B cell (primary cell): ENCODE measurements around the gene SUPT20HL1. TPM values are rescaled to one million over a fixed set of nuclear protein-coding genes. Genes with fewer than 3 reads are reported as not detected.
"Not testable (repeated sequence)": the region's sequence is repeated elsewhere in the genome, so short reads cannot be mapped to it uniquely, and the experiment has no call there.

ENCODE experiments used
- ATAC-seq: fragments of 200-7000 bp; cut with Tn5 transposase; one replicate; pipeline ENCODE4 v1.10.0; 2021; ENCODE audit warnings: low read depth, mild to moderate bottlenecking, moderate number of reproducible peaks, moderate library complexity
- CTCF ChIA-PET: fragments of 350-600 bp; sonication (Branson Sonifier 250); formaldehyde crosslinking; loops from one replicate; lab custom pipeline; 2021; ENCODE audit warnings: antibody characterized with exemption, inconsistent platforms; lab: Charles Lee
- POLR2A ChIA-PET: fragments of 350-600 bp; sonication (Branson Sonifier 250); formaldehyde crosslinking; loops from one replicate; lab custom pipeline; 2021; ENCODE audit warnings: antibody characterized with exemption; lab: Charles Lee
- DNase-seq: peaks from one replicate; pipeline ENCODE4 v3.0.0; 2013
- H2AFZ ChIP-seq: 2 replicates; pipeline ENCODE4 v1.6.1; 2012; ENCODE audit warnings: mild to moderate bottlenecking, low read depth, low read length; ENCODE audit not compliant: insufficient read depth, poor library complexity, severe bottlenecking
- H3K27ac ChIP-seq, 2 donors: 1 replicate in 1 of 2; 2 replicates in 1 of 2; pipeline ENCODE4 v1.5.1; 2012 to 2013; ENCODE audit warnings: low read length in 2 of 2, mild to moderate bottlenecking in 2 of 2, moderate library complexity in 1 of 2
- H3K27me3 ChIP-seq, 4 experiments: fragments of 200-600 bp in 1 of 4; sonication (generic) in 1 of 4; replicated peaks in 1 of 4; 1 replicate in 2 of 4; 2 replicates in 2 of 4; pipeline versions ENCODE4 v1.6.1 to v1.7.0; 2013 to 2016; ENCODE audit warnings: low read length in 3 of 4, mild to moderate bottlenecking in 2 of 4, mixed read lengths in 1 of 4, moderate library complexity in 1 of 4; ENCODE audit not compliant: insufficient read depth in 4 of 4, control insufficient read depth in 3 of 4; ENCODE audit errors: control extremely low read depth in 1 of 4
- H3K36me3 ChIP-seq, 2 experiments: replicated peaks in 1 of 2; 1 replicate in 1 of 2; 2 replicates in 1 of 2; pipeline versions ENCODE4 v1.6.1 to v1.7.1; 2013; ENCODE audit warnings: low read length in 1 of 2; ENCODE audit not compliant: insufficient read depth in 2 of 2, control insufficient read depth in 1 of 2; ENCODE audit errors: control extremely low read depth in 1 of 2, extremely low read depth in 1 of 2
- H3K4me1 ChIP-seq, 2 donors: fragments of 200-600 bp in 1 of 2; sonication (generic) in 1 of 2; 1 replicate in 1 of 2; 2 replicates in 1 of 2; pipeline versions ENCODE4 v1.5.1 to v1.6.1; 2013 to 2017; ENCODE audit warnings: low read length in 2 of 2; ENCODE audit not compliant: control insufficient read depth in 2 of 2, insufficient read depth in 2 of 2
- H3K4me2 ChIP-seq: replicated peaks from 2 replicates; pipeline ENCODE3; 2012; ENCODE audit warnings: mild to moderate bottlenecking, low read depth, low read length; ENCODE audit not compliant: poor library complexity, severe bottlenecking
- H3K4me3 ChIP-seq, 5 experiments: fragments of 200-600 bp in 1 of 5; sonication (generic) in 1 of 5; 1 replicate in 3 of 5; 2 replicates in 2 of 5; pipeline versions ENCODE4 v1.5.1 to v1.7.0; 2011 to 2016; ENCODE audit warnings: low read length in 4 of 5, mild to moderate bottlenecking in 4 of 5, low read depth in 2 of 5, control low read depth in 1 of 5, moderate library complexity in 1 of 5; ENCODE audit not compliant: insufficient read depth in 1 of 5; ENCODE audit errors: control extremely low read depth in 1 of 5, extremely low read depth in 1 of 5
- H3K79me2 ChIP-seq: fragments of 200-600 bp; sonication (generic); one replicate; pipeline ENCODE4 v1.6.0; 2016; ENCODE audit warnings: low read length; ENCODE audit not compliant: control insufficient read depth, insufficient read depth
- H3K9ac ChIP-seq: fragments of 200-600 bp; sonication (generic); 2 replicates; pipeline ENCODE4 v1.6.1; 2017; ENCODE audit warnings: mild to moderate bottlenecking, low read length, moderate library complexity
- H3K9me3 ChIP-seq, 3 donors: one replicate each; pipeline versions ENCODE4 v1.6.1 to v1.7.1; 2013; ENCODE audit warnings: low read length in 2 of 3; ENCODE audit not compliant: control insufficient read depth in 2 of 3, insufficient read depth in 1 of 3; ENCODE audit errors: control extremely low read depth in 1 of 3
- H4K20me1 ChIP-seq: 2 replicates; pipeline ENCODE4 v1.6.0; 2012; ENCODE audit warnings: mild to moderate bottlenecking, low read length; ENCODE audit not compliant: insufficient read depth, control insufficient read depth, poor library complexity, severe bottlenecking
- H3K27ac Mint-ChIP-seq: one replicate; pipeline ENCODE4 v1.8.0; 2021; ENCODE audit warnings: mixed read lengths
- H3K27me3 Mint-ChIP-seq: one replicate; pipeline ENCODE4 v1.8.0; 2021; ENCODE audit warnings: mixed read lengths
- H3K4me1 Mint-ChIP-seq: one replicate; pipeline ENCODE4 v1.8.0; 2021; ENCODE audit warnings: mixed read lengths
- H3K4me3 Mint-ChIP-seq: one replicate; pipeline ENCODE4 v1.8.0; 2021; ENCODE audit warnings: mixed read lengths
- H3K9me3 Mint-ChIP-seq: one replicate; pipeline ENCODE4 v1.8.0; 2022; ENCODE audit warnings: mixed read lengths; ENCODE audit not compliant: insufficient read depth
- EZH2 ChIP-seq: IDR thresholded peaks from 2 replicates; pipeline ENCODE4 v1.6.1; 2012; ENCODE audit warnings: borderline replicate concordance, low read depth, mild to moderate bottlenecking, moderate library complexity, low read length; ENCODE audit not compliant: insufficient read depth, poor library complexity, severe bottlenecking
- WGBS: methylation state at CpG from one replicate; pipeline ENCODE4 v1.1.5; 2013; ENCODE audit warnings: missing lambda C conversion rate; ENCODE audit not compliant: insufficient coverage; 5-methylcytosine and 5-hydroxymethylcytosine counted together
- intact Hi-C: fragments of 100-400 bp; cut with micrococcal nuclease; formaldehyde crosslinking; loops from one replicate; pipeline ENCODE4 v1.10.0; 2022
- polyA plus RNA-seq: library from polyadenylated mRNA; depleted of rRNA; stranded (reverse); fragments of >200 nt; gene quantifications from 2 replicates; pipeline ENCODE4 v1.2.3, GENCODE V29; 2012
- total RNA-seq, 2 donors: library from RNA; stranded (reverse); fragments of 120-200 nt in 1 of 2; gene quantifications; 1 replicate in 1 of 2; 2 replicates in 1 of 2; pipeline versions ENCODE4 v1.2.3 to v1.2.4, GENCODE V29; 2013 to 2022
- TF ChIP-seq, protein P1 (sequence below): fragments of 200-600 bp; IDR thresholded peaks from one replicate; pipeline ENCODE4 v1.8.0; 2022; ENCODE audit warnings: antibody characterized with exemption, mild to moderate bottlenecking

The SUPT20HL1 gene
- total and polyA plus RNA-seq, 2 donors (not counting 1 experiment from before 2014, with no cell fraction given), result not detected

DNA sequence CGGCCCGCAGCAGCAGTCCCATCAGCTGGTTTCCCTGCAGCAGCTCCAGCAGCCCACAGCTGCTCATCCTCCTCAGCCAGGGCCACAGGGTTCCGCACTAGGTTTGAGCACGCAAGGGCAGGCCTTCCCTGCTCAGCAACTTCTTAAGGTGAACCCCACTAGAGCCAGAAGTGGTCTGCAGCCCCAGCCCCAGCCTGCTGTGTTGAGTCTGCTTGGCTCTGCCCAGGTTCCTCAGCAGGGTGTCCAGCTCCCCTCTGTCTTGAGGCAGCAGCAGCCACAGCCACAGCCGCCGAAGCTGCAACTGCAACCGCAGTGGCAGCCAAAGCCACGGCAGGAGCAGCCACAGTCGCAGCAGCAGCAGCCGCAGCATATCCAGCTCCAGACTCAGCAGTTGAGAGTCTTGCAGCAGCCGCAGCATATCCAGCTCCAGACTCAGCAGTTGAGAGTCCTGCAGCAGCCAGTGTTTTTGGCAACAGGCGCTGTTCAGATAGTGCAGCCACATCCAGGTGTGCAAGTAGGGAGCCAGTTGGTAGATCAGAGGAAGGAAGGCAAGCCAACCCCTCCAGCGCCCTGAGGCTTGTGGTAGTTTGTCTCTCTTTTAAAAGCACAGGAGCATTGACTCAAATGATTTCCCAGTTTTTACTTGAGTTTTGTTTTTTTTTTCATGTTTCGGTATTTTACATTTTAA, 4.6 kb downstream of the SUPT20HL1 start:
- no peak for ATAC-seq

DNA sequence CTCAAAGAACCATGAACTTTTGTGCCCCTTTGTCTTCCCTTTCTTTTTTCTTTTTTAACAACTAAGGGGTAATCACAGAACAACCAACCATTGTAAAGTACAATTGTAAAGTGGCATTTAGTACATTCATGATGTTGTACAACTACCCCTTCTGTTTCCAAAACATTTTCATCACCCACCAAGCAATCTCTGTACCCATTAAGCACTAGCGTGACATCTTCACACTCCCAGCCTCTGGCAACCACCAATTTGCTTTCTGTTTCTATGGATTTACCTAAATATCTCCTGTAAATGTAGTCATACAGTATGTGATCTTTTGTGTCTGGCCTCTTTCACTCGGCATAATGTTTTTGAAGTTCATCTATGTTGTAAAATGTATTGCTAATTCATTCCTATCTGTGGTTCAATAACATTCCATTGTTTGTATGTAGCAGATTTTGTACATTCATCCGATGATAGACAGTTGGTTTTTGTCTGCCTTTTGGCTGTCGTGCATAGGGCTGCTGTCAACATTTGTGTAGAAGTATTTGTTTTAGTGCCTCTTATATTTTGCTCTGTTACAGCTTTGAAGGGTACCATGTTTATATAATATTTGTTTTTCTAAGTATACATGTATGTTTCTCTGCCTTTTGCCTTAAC, 6.4 kb downstream of the SUPT20HL1 start:
- H3K9ac ChIP-seq, H3K27ac Mint-ChIP-seq, H3K27me3 ChIP-seq, H3K36me3 ChIP-seq, H3K9me3 ChIP-seq, H3K79me2 ChIP-seq, H3K4me1 ChIP-seq, intact Hi-C loops, POLR2A ChIA-PET, H3K4me1 Mint-ChIP-seq, H3K4me2 ChIP-seq, H4K20me1 ChIP-seq, DNase-seq, H3K27me3 Mint-ChIP-seq, H3K27ac ChIP-seq, H3K4me3 ChIP-seq, ATAC-seq, H3K9me3 Mint-ChIP-seq, CTCF ChIA-PET, H3K4me3 Mint-ChIP-seq, H2AFZ ChIP-seq: not testable (repeated sequence)
- no CpG with 5 or more reads among the region's 4 CpGs for WGBS

More for the DNA sequence above, 4.6 kb downstream of the SUPT20HL1 start:
- H2AFZ ChIP-seq, result no peak overlapping the region
- no peak overlapping the region for H3K9ac ChIP-seq
- DNase-seq, result no peak
- no peaks in the 10 kb centered on the region for H3K4me1 Mint-ChIP-seq
- H3K4me3 ChIP-seq, result no peak overlapping the region
- no peaks in the 10 kb centered on the region for H3K79me2 ChIP-seq
- H3K9me3 Mint-ChIP-seq, result no peaks in the 10 kb centered on the region
- ChIA-PET CTCF (no interaction called here), POLR2A (no interaction called here)
- TF ChIP-seq EZH2, result no peak
- TF ChIP-seq, protein P1, sequence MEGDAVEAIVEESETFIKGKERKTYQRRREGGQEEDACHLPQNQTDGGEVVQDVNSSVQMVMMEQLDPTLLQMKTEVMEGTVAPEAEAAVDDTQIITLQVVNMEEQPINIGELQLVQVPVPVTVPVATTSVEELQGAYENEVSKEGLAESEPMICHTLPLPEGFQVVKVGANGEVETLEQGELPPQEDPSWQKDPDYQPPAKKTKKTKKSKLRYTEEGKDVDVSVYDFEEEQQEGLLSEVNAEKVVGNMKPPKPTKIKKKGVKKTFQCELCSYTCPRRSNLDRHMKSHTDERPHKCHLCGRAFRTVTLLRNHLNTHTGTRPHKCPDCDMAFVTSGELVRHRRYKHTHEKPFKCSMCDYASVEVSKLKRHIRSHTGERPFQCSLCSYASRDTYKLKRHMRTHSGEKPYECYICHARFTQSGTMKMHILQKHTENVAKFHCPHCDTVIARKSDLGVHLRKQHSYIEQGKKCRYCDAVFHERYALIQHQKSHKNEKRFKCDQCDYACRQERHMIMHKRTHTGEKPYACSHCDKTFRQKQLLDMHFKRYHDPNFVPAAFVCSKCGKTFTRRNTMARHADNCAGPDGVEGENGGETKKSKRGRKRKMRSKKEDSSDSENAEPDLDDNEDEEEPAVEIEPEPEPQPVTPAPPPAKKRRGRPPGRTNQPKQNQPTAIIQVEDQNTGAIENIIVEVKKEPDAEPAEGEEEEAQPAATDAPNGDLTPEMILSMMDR, result no peak
- no peak overlapping the region for H3K27ac Mint-ChIP-seq
- H3K27ac ChIP-seq, result no peak overlapping the region
- no peaks in the 10 kb centered on the region for H3K9me3 ChIP-seq
- intact Hi-C loops, result no loop called here
- no peak overlapping the region for H3K4me2 ChIP-seq
- no peaks in the 10 kb centered on the region for H4K20me1 ChIP-seq
- H3K27me3 ChIP-seq, result no peaks in the 10 kb centered on the region
- WGBS, result 100% methylated on average over 10 of the region's 14 CpGs
- no peaks in the 10 kb centered on the region for H3K4me1 ChIP-seq
- H3K27me3 Mint-ChIP-seq, result no peaks in the 10 kb centered on the region
- no peak overlapping the region for H3K4me3 Mint-ChIP-seq
- no peaks in the 10 kb centered on the region for H3K36me3 ChIP-seq
